ENCODE results near the gene TTC21A.

Gene TTC21A

DNA sequence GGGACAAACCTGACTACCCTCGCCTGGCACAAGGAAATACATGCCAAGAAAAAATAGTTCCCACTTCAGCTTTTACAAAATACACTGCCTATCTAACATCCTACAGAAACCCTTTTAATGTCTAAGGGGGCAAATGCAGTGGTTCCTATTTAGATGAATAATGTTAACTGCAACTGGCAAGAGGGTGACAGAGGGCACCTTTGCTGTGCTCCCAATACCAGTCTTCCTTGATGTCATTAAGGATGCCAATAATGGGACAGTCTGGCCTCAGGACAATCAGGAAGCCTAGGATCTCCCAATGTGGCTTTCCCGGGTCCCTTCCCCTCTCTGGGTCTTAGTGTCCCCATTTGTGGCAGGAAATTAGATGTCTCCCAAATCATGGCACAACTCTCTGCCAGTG, 32.0 kb downstream of the TTC21A start:
- peak overlapping the region; percentile 6 to 49 for H3K27ac Mint-ChIP-seq
- peaks cover 94% of the 10 kb centered on the region for H3K36me3 Mint-ChIP-seq (ENCODE audit: insufficient read depth)
- H3K4me3 Mint-ChIP-seq = no peak overlapping the region
- H3K4me1 Mint-ChIP-seq (ENCODE audit: low read depth in 2 of 2) = peaks cover 0 to 11% of the 10 kb centered on the region in 2 donors
- no peak for ATAC-seq (replicated peaks)
- DNase-seq = no peak
- H3K27me3 Mint-ChIP-seq = no peaks in the 10 kb centered on the region
- no peaks in the 10 kb centered on the region for H3K9me3 Mint-ChIP-seq

DNA sequence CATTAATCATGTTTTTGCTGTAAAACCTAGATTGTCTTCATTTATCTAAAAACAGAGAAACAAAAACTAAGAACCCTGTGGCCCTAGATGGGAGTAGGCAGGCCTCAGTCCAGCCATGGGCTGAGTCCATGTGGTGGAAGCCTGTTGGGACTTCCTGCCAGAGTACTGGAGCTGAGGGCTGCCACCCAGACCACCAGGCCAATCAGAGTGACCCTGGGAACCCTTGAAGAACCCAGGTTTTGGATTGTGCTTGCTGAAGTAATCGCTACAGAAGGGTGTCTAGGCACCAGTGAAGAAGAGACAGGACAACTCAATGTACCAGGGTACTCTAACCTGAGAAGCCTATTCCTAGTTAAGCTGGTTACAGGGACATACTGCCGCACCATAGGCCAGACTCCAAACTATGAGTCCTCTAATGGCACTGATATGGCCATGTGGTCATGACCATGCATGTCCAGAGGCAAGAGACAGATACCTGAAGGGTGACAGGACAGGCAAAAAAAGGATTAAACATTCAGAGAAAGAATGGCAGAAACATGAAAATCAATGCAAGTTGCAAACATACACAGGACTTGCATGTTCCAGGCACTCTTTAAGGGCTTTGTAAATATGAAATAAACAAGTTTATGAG, 33.0 kb downstream of the TTC21A start:
- Mint-ChIP-seq H3K27me3 (no peaks in the 10 kb centered on the region), H3K4me1 (ENCODE audit: low read depth in 2 of 2) (peaks cover 0 to 14% of the 10 kb centered on the region in 2 donors), H3K27ac (peak overlapping the region; percentile 71 to 91), H3K4me3 (peak overlapping the region in 1 of 2 donors; percentile 52), H3K36me3 (ENCODE audit: insufficient read depth) (peaks cover 98% of the 10 kb centered on the region), H3K9me3 (no peaks in the 10 kb centered on the region)
- DNase-seq (no peak), ATAC-seq (replicated peaks) (no peak)

DNA sequence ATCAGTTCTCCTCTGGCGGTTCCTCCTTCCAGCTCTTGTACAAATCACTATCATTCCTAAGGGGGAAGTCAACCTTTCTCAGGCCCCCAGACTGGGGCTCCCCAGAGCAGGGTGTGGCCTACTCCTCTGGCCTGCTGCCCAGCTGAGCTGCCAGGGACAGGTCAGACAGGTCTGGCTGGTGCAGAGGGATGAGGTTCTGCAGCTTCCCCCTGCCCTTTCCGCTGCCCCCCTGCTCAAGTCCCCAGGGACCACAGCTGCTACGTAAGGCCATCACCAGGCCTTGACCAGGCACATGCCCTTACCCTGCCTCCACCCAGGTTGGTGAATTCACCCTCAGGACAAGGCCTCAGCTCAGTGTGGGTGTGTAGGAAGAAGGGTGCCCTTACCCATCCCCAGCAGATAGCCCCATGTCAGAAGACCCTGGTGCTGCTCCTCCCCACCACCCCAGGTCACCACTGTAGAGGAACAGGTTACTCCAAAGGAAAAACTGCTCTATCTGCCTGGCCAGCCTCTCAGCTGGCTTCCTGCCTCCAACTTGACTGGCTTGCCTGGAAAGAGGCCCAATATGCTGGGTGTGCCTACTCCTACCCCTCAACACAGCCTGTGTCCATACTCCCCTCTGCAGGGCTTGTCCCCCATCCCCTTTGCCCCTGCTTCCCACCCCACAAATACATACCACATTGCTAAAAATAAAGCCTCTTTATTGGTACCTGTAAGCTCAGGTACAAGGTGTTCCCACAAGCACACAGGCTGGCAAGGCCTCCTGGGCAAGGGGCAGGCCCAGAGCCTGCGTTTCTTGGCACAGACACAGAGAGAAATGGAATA, 33.9 kb downstream of the TTC21A start:
- H3K36me3 Mint-ChIP-seq (ENCODE audit: insufficient read depth) = peaks cover 100% of the 10 kb centered on the region

DNA sequence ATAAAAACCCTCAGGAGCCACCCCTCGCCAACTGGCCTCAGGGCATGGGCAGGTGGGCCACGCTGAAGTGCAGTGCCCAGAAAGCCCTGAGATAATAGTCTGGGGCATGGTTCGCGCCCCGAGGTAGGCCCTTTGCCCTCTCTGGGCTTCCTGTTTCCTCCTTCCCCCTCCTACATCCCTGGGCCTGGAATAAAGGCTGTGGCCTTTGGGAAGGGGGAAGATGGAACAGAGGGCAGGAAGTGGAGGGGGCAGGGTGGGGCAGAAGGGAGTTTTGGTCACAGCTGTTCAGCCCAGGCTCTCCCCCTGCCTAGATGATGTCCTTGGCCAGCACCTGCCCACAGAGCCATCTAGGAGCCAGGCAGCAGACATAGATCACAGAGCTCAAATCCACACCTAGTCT, 34.6 kb downstream of the TTC21A start:
- peaks cover 100% of the 10 kb centered on the region for H3K36me3 Mint-ChIP-seq (ENCODE audit: insufficient read depth)
- peaks cover 12 to 27% of the 10 kb centered on the region in 2 donors for H3K4me1 Mint-ChIP-seq (ENCODE audit: low read depth in 2 of 2)
- DNase-seq = no peak
- H3K27ac Mint-ChIP-seq = peak overlapping the region; percentile 71 to 91
- no peaks in the 10 kb centered on the region for H3K9me3 Mint-ChIP-seq
- no peak for ATAC-seq (replicated peaks)
- peak overlapping the region in 1 of 2 donors; percentile 52 for H3K4me3 Mint-ChIP-seq
- no peaks in the 10 kb centered on the region for H3K27me3 Mint-ChIP-seq

More for the DNA sequence above, 33.9 kb downstream of the TTC21A start:
- peaks cover 6 to 20% of the 10 kb centered on the region in 2 donors for H3K4me1 Mint-ChIP-seq (ENCODE audit: low read depth in 2 of 2)
- H3K4me3 Mint-ChIP-seq = peak overlapping the region in 1 of 2 donors; percentile 52
- H3K9me3 Mint-ChIP-seq = no peaks in the 10 kb centered on the region
- peak overlapping the region; percentile 71 to 91 for H3K27ac Mint-ChIP-seq
- DNase-seq (peak in 1 of 3 experiments; percentile 13), ATAC-seq (replicated peaks) (peak; percentile 5)
- no peaks in the 10 kb centered on the region for H3K27me3 Mint-ChIP-seq

DNA sequence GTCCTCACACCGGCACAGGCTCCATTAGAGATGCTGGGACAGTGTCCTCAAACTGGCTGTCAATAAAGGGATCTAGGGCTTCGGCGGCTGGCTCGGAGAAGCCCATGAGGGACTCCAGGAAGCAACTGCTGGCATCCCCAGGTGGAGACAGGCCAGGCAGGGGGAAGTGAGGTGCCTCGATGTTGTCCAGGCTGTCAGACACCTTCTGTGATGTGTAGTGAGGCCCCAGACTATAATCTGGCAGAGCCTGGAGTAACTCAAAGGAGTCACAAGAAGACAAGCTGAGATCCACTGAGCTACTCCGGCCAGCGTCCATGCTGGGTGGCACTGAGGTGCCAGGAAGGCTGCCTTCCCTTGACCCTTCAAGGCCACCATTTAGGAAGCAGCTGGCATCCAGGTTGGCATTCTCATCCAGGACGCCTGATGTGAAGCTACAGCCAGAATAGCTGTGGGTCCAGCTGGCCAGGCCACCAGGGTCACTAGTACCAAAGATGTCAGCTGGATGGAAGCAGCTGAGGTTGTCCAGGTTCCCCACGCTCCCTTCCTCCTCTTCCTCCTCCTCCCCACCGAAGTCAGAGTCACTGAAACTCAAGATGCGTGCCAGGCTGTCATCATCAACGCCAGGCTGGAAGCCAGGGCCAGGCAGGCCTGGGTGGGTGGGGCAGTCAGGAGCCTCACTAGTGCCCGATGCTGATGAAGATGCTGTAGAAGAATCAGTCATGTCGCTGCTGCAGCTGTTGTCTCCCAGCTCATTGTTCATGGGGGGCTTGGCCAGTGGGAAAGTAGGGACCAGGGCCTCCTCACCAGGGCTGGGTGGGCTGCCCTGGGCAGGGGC, 35.8 kb downstream of the TTC21A start:
- H3K9me3 Mint-ChIP-seq = no peaks in the 10 kb centered on the region
- H3K36me3 Mint-ChIP-seq (ENCODE audit: insufficient read depth) = peaks cover 100% of the 10 kb centered on the region
- DNase-seq = no peak
- H3K4me1 Mint-ChIP-seq (ENCODE audit: low read depth in 2 of 2) = peaks cover 24 to 38% of the 10 kb centered on the region in 2 donors
- H3K4me3 Mint-ChIP-seq = peak overlapping the region in 1 of 2 donors; percentile 36
- no peak for ATAC-seq (replicated peaks)
- no peaks in the 10 kb centered on the region for H3K27me3 Mint-ChIP-seq
- H3K27ac Mint-ChIP-seq = peak overlapping the region; percentile 86 to 91

DNA sequence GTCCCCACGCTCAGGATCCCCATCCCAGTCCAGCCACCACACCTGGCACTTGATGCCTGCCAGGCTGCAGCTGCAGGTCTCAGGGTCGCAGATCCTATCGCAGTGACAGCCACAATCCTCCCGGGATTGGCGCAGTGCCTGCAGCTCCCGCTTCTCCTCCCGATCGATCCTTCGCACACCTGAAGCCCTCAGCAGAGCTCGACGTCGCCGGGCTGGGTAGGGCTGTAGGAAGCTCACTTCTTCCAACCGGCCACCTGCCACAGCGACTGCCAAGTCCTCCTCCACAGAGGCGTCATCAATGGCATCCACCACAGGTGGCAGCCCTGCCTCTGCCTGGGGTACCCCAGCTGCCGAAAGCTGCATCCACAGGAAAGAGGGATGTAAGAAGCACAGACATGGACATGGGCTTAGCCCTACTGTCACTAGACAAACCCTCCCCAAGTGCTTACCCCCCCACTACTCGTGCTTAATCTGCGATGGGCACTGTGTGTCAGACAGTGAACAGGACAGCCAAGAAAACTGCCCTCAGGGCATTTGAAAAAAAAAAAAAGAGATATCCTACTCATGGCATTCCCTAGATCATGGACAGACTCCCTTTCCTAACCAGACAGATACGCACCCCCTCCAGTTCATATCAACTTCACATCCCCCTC, 36.7 kb downstream of the TTC21A start:
- no peaks in the 10 kb centered on the region for H3K27me3 Mint-ChIP-seq
- ATAC-seq (replicated peaks) = no peak
- H3K4me3 Mint-ChIP-seq = peak overlapping the region in 1 of 2 donors; percentile 36
- H3K4me1 Mint-ChIP-seq (ENCODE audit: low read depth in 2 of 2) = peaks cover 33 to 48% of the 10 kb centered on the region in 2 donors
- H3K27ac Mint-ChIP-seq = peak overlapping the region; percentile 86 to 91
- peaks cover 100% of the 10 kb centered on the region for H3K36me3 Mint-ChIP-seq (ENCODE audit: insufficient read depth)
- DNase-seq = no peak
- no peaks in the 10 kb centered on the region for H3K9me3 Mint-ChIP-seq

DNA sequence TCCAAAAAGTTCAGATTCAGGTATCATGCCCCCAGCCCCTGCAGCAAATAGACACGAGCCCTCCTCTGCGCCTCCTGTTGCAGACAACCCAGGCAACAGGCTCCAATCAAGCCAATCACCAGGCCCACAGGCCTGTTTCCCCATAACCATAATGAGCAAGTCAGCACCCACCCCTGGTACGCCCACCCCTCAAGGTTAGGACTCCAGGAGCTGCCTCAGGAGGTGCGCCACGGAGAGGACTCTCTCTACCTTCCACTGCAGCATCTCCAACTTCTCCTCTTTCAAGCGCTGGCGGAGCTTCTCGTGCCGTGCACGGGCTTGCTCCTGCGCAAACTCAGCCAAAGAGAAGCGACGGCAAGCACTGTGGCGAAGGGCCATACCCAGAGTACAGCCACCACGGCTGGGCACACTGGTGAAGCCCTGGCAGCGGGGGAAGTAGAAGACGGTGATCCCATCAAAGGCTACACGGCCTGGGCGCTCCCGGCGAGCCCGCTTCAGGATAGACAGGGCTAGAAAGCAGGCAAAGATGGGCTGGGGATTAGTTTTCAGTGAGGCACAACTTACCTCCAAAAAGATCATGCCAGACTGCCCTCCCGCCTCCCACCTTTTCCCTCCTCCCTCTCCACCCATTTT, 37.4 kb downstream of the TTC21A start:
- no peak for DNase-seq
- H3K27ac Mint-ChIP-seq = peak overlapping the region; percentile 86 to 91
- peaks cover 40 to 54% of the 10 kb centered on the region in 2 donors for H3K4me1 Mint-ChIP-seq (ENCODE audit: low read depth in 2 of 2)
- no peaks in the 10 kb centered on the region for H3K27me3 Mint-ChIP-seq
- no peak for ATAC-seq (replicated peaks)
- peak overlapping the region in 1 of 2 donors; percentile 36 for H3K4me3 Mint-ChIP-seq
- peaks cover 100% of the 10 kb centered on the region for H3K36me3 Mint-ChIP-seq (ENCODE audit: insufficient read depth)
- H3K9me3 Mint-ChIP-seq = no peaks in the 10 kb centered on the region

DNA sequence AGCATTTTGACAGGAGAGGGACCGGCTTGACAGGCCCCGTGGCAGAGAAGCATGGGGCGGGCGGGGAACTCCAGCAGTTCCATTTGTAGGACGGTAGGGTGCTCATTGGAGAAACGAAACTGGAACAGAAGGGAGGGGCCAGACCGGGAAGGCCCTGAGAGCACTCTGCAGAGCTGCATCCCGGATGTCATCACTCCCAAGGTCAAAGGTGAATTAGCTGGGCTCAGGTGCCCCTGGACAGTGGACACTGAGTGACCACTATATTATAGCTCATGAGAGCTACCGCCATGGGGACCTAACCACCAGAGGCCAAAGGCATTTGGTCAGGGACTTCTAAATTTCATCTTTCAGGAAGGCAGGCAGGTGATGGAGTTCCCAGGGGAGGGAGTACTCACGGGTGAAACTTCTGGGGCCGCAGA, 38.6 kb downstream of the TTC21A start:
- Mint-ChIP-seq H3K4me1 (ENCODE audit: low read depth in 2 of 2) (peaks cover 50 to 64% of the 10 kb centered on the region in 2 donors), H3K27me3 (no peaks in the 10 kb centered on the region), H3K4me3 (peak overlapping the region; percentile 85 to 90), H3K27ac (peak overlapping the region; percentile 16 to 95), H3K9me3 (no peaks in the 10 kb centered on the region), H3K36me3 (ENCODE audit: insufficient read depth) (peaks cover 99% of the 10 kb centered on the region)
- DNase-seq (no peak), ATAC-seq (replicated peaks) (no peak)

DNA sequence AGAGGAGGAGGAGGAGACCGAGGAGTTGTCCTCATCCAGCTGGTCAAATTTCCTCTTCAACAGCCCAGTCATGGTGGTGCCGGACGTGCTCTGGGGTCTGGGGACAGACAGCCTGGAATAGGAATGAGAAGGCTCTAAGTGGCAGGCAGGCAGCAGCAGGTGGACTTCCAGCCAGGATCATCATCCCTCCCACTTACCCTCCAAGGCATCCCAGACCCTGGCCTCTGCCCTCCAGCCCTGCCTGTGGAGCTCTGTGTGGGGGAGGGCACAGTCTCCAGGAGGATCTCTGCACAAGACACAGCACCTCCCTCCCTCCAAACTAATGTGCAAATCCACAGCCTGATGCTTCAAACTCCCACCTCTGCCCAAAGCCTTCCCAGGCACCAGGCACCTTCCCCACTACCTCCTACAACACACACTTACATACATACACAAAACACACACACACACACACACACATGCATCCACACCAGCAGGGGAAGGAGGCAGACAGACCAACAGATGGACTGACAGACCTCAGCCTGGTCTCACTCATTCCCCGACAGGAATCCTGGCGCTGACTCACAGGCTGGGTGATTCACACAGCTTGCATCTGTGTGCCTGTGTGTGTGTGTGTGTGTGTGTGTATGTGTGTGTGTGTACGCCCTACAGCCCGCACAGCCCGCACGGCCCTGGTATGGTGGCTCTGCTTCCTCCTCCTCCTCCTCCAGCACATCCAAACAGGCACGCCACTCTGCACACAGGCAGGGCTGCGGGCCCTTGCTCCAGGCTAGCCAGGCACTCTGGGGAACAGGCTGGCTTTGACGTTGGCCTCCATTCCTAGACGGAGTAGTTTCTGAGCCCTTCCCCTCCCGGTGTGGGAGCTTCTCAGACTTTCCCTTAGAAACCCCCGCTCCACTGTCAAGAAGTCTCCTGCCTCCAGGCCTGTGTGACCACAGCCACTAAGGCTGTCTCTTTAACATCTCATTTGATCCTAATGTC, 39.4 kb downstream of the TTC21A start:
- ATAC-seq (replicated peaks) = peak; percentile 26
- no peaks in the 10 kb centered on the region for H3K27me3 Mint-ChIP-seq
- peaks cover 99% of the 10 kb centered on the region for H3K36me3 Mint-ChIP-seq (ENCODE audit: insufficient read depth)
- peak in 1 of 3 experiments; percentile 27 for DNase-seq
- peaks cover 56 to 69% of the 10 kb centered on the region in 2 donors for H3K4me1 Mint-ChIP-seq (ENCODE audit: low read depth in 2 of 2)
- peak overlapping the region; percentile 85 to 90 for H3K4me3 Mint-ChIP-seq
- no peaks in the 10 kb centered on the region for H3K9me3 Mint-ChIP-seq
- H3K27ac Mint-ChIP-seq = peak overlapping the region; percentile 94 to 95

DNA sequence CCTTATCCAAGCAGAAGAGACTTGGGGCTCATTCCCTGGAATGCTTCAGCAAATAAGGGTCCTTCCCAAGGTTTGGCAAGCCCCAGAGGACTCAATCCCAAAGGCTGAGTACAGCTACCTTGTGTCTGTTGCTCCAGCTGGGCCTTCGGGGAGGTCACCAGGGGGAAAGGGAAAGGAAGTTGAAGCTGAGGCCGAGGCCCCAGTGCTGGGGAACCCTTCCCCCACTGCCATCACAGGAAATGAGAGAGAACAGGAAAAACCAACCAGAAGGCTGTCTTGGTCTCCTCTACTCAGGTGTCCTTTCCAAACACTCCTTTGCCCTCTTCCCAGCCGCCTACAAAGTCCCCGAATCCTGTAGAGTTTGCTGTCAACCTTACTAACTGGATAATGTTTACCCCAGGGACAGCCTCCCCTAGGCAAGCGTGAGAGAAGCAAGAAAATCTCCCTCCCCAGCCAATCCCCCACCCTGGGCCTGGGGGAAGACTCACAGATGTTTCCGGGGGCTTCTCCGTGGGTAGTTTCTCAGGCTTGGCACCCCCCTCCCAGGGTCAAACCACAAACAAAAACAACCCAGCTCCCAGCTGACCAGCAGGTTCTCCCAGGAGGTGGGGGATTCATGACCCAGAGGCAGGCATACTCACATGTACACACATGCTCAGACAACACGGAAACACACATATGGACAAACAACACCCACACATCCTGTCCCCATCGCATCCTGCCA, 40.4 kb downstream of the TTC21A start:
- H3K4me3 Mint-ChIP-seq = peak overlapping the region; percentile 85 to 90
- peak in 1 of 3 experiments; percentile 24 for DNase-seq
- peaks cover 99% of the 10 kb centered on the region for H3K36me3 Mint-ChIP-seq (ENCODE audit: insufficient read depth)
- peak; percentile 4 for ATAC-seq (replicated peaks)
- H3K4me1 Mint-ChIP-seq (ENCODE audit: low read depth in 2 of 2) = peaks cover 65 to 72% of the 10 kb centered on the region in 2 donors
- peak overlapping the region; percentile 94 to 95 for H3K27ac Mint-ChIP-seq
- H3K27me3 Mint-ChIP-seq = no peaks in the 10 kb centered on the region
- no peaks in the 10 kb centered on the region for H3K9me3 Mint-ChIP-seq

DNA sequence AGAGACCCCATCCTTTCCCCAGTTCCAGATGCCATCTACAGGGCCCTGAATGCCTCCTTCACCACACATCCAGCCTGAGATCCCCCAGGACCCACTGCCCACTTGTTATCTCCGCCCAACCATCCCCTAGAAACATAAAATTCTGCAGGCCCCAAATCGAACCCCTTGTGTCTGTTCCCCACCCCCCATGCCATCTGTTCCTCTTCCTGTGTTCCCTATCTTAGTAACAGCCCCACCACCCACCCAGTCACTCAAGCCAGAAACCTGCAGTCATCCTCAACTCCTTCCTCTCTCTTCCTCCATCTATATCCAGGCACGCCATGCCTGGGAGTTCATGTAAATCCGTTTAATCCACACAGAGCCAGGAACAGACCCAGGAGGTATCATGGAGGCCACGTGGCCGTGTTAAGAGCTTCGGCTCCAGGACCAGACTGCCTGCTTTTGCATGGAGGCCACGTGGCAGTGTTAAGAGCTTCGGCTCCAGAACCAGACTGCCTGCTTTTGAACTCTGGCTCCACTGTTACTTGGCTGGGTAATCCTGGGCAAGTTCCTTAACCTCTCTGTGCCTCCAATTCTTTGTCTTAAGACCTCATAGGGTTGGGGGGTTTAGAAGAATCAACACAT, 41.1 kb downstream of the TTC21A start:
- DNase-seq = peak in 1 of 3 experiments; percentile 14
- H3K27me3 Mint-ChIP-seq = no peaks in the 10 kb centered on the region
- no peak for ATAC-seq (replicated peaks)
- peak overlapping the region; percentile 85 to 90 for H3K4me3 Mint-ChIP-seq
- peaks cover 94% of the 10 kb centered on the region for H3K36me3 Mint-ChIP-seq (ENCODE audit: insufficient read depth)
- peak overlapping the region; percentile 94 to 95 for H3K27ac Mint-ChIP-seq
- no peaks in the 10 kb centered on the region for H3K9me3 Mint-ChIP-seq
- H3K4me1 Mint-ChIP-seq (ENCODE audit: low read depth in 2 of 2) = peaks cover 65 to 71% of the 10 kb centered on the region in 2 donors

Measured in effector memory CD8-positive, alpha-beta T cell (primary cell).